GM10248 (cell line): ENCODE measurements around the gene FBRSL1.

Source experiments
- CTCF ChIA-PET: fragments of 300-600 bp; sonication (Branson Sonifier 250); formaldehyde crosslinking; extraction: SDS; loops from one replicate; lab custom pipeline; 2021; ENCODE audit warnings: antibody characterized with exemption; lab: Yijun Ruan, JAX
- POLR2A ChIA-PET: fragments of 350-650 bp; sonication (Branson Sonifier 250); formaldehyde crosslinking; extraction: SDS; loops from one replicate; lab custom pipeline; 2020; ENCODE audit warnings: antibody characterized with exemption; lab: Yijun Ruan, JAX
- DNase-seq: peaks from one replicate; pipeline ENCODE4 v3.0.0; 2012; ENCODE audit errors: extremely low spot score
- TF ChIP-seq, protein P1 (sequence below): IDR thresholded peaks from 2 replicates; pipeline ENCODE4 v1.5.1; 2012; ENCODE audit warnings: mild to moderate bottlenecking, low read depth; ENCODE audit errors: extremely low read depth, missing control alignments, control extremely low read depth

FBRSL1 gene

DNA sequence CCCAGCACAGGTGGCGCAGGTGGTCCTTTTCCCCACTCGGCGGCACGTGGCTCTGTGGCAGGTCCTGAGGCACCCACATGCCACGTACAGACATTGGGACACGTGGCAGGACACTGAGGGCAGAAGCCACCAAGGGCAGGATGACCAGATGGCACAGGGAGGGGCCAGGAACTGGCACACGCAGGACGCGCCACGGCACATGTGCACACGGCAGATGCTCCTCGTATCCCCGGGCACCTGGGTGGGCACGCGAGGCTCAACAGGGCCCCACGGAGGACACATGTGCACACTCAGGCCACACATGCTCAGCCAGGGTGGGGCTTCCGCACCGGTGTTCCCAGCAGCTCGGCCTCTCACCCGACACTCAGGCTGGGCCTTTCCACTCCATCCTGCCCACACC, 52.0 kb downstream of the FBRSL1 start:
- CTCF ChIA-PET = interaction anchor here (2.2 kb wide), 1 partner anchor 19 kb away, joined by 6 read pairs; no protein-coding TSS in a partner anchor
- POLR2A ChIA-PET = no interaction called here
- TF ChIP-seq, protein P1, sequence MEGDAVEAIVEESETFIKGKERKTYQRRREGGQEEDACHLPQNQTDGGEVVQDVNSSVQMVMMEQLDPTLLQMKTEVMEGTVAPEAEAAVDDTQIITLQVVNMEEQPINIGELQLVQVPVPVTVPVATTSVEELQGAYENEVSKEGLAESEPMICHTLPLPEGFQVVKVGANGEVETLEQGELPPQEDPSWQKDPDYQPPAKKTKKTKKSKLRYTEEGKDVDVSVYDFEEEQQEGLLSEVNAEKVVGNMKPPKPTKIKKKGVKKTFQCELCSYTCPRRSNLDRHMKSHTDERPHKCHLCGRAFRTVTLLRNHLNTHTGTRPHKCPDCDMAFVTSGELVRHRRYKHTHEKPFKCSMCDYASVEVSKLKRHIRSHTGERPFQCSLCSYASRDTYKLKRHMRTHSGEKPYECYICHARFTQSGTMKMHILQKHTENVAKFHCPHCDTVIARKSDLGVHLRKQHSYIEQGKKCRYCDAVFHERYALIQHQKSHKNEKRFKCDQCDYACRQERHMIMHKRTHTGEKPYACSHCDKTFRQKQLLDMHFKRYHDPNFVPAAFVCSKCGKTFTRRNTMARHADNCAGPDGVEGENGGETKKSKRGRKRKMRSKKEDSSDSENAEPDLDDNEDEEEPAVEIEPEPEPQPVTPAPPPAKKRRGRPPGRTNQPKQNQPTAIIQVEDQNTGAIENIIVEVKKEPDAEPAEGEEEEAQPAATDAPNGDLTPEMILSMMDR = no peak
- DNase-seq = no peak

- DNase-seq = no peak
- CTCF ChIA-PET = interaction anchor here (2.2 kb wide), 1 partner anchor 19 kb away, joined by 6 read pairs; no protein-coding TSS in a partner anchor
- TF ChIP-seq, protein P1 = no peak
- POLR2A ChIA-PET = no interaction called here
Measured at GRCh38 chr12:132542661-132543060, 52.7 kb downstream of the FBRSL1 start.

DNA sequence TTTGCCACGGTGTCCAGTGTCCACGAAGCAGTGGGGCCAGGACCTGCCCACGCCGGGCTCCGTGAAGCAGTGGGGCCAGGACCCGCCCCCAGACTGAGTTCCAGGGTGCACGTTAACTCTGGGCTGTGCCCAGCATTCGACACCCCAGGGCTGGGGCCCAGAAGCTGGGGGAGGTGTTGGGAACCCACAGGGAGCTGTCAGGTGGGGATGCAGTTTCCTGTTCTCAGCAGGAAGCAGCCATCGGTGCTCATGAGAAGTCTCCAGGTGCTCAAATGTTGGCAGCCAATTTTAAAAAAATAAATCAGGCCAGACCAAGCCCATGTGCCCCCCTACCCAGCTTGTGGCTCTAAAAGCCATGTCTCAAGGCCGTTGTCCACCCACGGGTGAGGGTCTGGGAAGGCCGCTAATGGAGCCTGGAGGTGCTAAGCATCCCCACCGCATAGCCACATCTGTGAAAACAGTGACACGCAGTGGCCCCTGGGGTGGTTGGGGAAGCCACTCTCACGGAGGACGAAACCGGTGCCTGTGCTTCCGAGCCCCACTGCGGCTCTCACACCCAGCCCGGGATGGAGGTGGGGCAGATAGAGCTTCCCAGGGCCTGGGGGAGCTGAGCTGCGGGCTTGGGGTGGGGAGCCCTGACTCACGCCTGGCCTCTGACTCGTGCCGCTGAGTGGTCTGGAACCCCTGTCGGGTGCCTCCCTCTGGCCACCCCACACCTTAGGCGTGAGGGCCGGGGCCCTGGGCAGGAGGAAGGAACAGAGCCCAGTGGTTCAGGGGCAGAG, 53.5 kb downstream of the FBRSL1 start:
- ChIA-PET CTCF (interaction anchor here (2.2 kb wide), 1 partner anchor 18 kb away, joined by 6 read pairs; no protein-coding TSS in a partner anchor), POLR2A (no interaction called here)
- DNase-seq = no peak
- TF ChIP-seq, protein P1 = no peak

- CTCF ChIA-PET = no interaction called here
- POLR2A ChIA-PET = no interaction called here
- DNase-seq = no peak
- TF ChIP-seq, protein P1 = no peak
Measured at GRCh38 chr12:132544080-132544397, 54.1 kb downstream of the FBRSL1 start.

GRCh38 chr12:132544498-132544897, 54.5 kb downstream of the FBRSL1 start:
- ChIA-PET CTCF (no interaction called here), POLR2A (no interaction called here)
- DNase-seq = no peak
- TF ChIP-seq, protein P1 = no peak

DNA sequence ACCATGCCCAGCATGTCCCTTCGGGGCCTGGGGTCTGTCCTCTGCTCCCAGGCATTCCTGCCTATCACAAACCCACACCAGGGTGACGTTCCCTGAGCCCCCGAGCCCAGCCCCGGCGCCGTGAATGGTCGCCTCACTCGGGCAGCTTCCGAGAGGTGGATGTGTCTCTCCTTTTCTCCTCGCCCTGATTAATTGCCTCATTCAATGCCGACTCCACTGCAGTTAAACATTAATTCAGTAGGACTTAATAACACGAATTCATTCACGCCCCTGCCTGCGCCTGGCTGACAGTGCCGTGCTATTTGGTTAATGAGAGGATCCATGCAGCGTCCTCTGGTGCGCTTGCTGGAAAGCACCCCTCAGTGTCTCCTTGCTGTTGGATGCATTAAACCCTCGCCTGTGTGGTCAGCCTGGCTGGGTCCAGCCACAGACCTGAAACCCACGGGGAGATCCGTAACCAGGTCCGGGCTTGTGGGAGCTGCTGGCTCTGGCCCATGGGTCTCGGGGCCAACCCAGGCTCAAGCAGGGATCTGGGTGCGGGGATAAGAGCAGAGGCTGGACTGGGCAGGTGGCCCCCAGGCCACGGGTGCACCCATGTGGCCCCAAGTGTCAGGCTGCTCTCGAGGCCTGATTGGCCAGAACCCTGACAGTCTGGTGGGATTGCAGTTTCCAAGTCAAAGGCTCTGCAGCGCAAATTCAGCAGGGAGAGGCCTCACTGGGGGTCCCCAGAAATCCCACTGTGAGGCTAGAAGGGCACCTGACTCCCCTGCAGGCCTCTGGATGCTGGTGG, 55.4 kb downstream of the FBRSL1 start:
- no peak for DNase-seq
- ChIA-PET CTCF (no interaction called here), POLR2A (no interaction called here)
- TF ChIP-seq, protein P1 = no peak
